Right lung (tissue), 10 donors: ENCODE results near the gene BICRA. TPM values are rescaled to one million over a fixed set of nuclear protein-coding genes. Genes with fewer than 3 reads are reported as not detected.
"Not testable (repeated sequence)": the region's sequence is repeated elsewhere in the genome, so short reads cannot be mapped to it uniquely, and the experiment has no call there.

ENCODE experiments used
- DNase-seq, 2 donors: peaks; one replicate each; pipeline ENCODE4 v3.0.0-alpha.2; 2013
- long read RNA-seq, 8 donors: transcript quantifications; one replicate each; lab custom pipeline, GENCODE V29; 2026
- polyA plus RNA-seq, 5 donors: library from polyadenylated mRNA; unstranded; fragments of 120-200 nt; gene quantifications; one replicate each; pipeline versions ENCODE4 v1.2.1 to v1.2.3, GENCODE V29; 2013; ENCODE audit warnings: inconsistent platforms in 1 of 5, low replicate concordance in 1 of 5; ENCODE audit not compliant: insufficient read length in 5 of 5, insufficient read depth in 1 of 5

BICRA gene
- polyA plus RNA-seq, result 10 to 100 TPM; 11.7 to 17.2 (median 15.6) TPM
- long read RNA-seq, donor 1, transcript BICRA-202 (6 exons, 532 nt), result minor isoform, 9 of 22 reads
- long read RNA-seq, donor 1, transcript BICRA-203 (1 exons, 3,312 nt), result major isoform, 13 of 22 reads
- long read RNA-seq, donor 1, partial matches to known transcripts, result 0 of 22 reads
- long read RNA-seq, donor 1, other reads (novel, unspliced or antisense), result 0 of 22 reads
- long read RNA-seq, donor 2, transcript BICRA-203 (1 exons, 3,312 nt), result major isoform, 9 of 12 reads
- long read RNA-seq, donor 2, partial matches to known transcripts, result 0 of 12 reads
- long read RNA-seq, donor 2, other reads (novel, unspliced or antisense), result 0 of 12 reads
- long read RNA-seq, donor 3, transcript BICRA-203 (1 exons, 3,312 nt), result major isoform, 20 of 22 reads
- long read RNA-seq, donor 3, partial matches to known transcripts, result 0 of 22 reads
- long read RNA-seq, donor 3, other reads (novel, unspliced or antisense), result 0 of 22 reads
- long read RNA-seq, donor 4, transcript BICRA-203 (1 exons, 3,312 nt), result major isoform, 17 of 18 reads
- long read RNA-seq, donor 4, partial matches to known transcripts, result 0 of 18 reads
- long read RNA-seq, donor 4, other reads (novel, unspliced or antisense), result 0 of 18 reads
- long read RNA-seq, donor 5, transcript BICRA-203 (1 exons, 3,312 nt), result major isoform, 9 of 12 reads
- long read RNA-seq, donor 5, partial matches to known transcripts, result 0 of 12 reads
- long read RNA-seq, donor 5, other reads (novel, unspliced or antisense), result 0 of 12 reads
- long read RNA-seq, donor 6, transcript BICRA-203 (1 exons, 3,312 nt), result major isoform, 20 of 23 reads
- long read RNA-seq, donor 6, partial matches to known transcripts, result 0 of 23 reads
- long read RNA-seq, donor 6, other reads (novel, unspliced or antisense), result 0 of 23 reads
- long read RNA-seq, donor 7, transcript BICRA-203 (1 exons, 3,312 nt), result major isoform, 12 of 16 reads
- long read RNA-seq, donor 7, partial matches to known transcripts, result 0 of 16 reads
- long read RNA-seq, donor 7, other reads (novel, unspliced or antisense), result 0 of 16 reads
- long read RNA-seq, donor 8, transcript BICRA-203 (1 exons, 3,312 nt), result major isoform, 9 of 10 reads
- long read RNA-seq, donor 8, partial matches to known transcripts, result 0 of 10 reads
- long read RNA-seq, donor 8, other reads (novel, unspliced or antisense), result 0 of 10 reads

GRCh38 chr19:47608969-47609905 lies at the start of gene BICRA:
Gene BICRA, plus strand, starts transcription at chr19:47609134. Its CDS starts 64,441 bp downstream, at chr19:47673575.
- DNase-seq, result peak; percentile 80 to 85

DNA sequence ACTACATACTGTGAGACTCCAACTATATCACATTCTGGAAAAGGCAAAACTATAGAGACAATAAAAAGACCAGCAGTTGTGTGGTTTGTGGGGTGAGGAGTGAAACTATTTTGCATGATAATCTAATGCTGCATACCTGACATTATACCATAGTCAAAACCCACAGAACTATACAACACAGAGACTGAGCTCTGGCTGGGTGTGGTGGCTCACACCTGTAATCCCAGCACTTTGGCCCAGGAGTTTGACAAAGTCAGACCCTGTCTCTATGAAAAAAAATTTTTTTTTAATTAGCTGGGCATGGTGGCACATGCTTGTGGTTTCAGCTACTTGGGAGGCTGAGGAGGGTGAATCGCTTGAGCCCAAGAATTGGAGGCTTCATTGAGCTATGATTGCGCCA lies 47.9 kb upstream of the BICRA start:
- DNase-seq, result no peak

DNA sequence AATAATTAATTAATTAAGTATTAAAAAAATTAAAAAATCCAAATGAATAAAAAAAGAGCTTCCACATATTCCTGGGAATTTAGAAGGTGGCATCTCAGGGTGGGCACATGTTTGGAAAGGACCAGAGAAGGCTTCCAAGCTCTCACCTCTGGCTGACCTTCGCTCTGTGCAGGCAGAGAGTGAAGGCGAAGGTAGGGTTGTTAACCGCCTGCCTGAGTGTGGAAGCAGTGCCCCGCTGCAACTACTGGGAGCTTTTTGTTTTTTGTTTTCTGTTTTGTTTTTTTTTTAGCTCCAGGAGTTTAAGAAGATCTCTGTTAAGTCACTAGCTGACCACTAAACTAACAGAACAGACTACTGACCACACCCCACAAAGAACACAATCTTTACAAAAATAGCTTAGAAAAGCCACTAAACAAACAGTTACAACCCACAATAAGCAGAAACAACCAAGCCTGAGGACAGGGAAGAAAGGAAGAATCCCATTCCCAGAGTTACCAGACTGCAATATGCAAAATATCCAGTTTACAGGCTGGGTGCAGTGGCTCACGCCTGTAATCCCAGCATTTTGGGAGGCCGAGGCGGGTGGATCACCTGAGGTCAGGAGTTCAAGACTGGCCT lies 47.4 kb upstream of the BICRA start:
- DNase-seq, result no peak

DNA sequence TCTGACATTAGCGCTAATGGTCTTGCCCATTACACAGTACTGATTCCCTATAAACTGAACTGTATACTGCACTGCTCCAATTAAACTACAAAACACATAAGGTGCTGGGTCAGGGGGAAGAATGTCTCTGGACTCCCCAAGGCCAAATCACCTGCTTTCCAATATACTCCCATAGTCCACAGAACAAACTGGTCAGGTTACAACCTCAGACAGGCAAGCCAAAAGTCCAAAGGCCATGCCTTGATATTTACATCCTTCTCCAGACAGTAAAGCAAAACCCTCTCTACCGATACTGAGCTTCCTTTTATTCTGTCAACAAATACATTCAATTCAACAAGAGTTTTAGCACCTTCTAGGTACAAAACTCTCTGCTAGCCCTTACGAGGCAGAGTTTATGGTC lies 44.9 kb upstream of the BICRA start:
- DNase-seq, result no peak

DNA sequence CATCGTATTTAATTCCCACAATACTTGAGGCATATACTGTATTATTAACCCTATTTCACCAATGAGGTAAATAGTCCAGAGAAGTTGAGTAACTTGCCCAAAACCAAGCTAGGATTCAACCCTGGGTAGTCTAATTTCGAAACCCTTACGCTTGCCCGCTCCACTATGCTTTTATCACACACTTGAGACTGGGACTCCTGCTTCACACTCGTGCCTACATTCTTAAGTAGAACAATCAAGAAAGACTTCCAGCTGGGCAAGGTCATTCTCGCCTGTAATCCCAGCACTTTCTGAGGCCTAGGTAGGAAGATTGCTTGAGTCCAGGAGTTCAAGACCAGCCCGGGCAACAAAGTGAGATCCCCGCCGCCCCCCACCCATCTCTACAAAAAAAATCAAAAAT lies 39.6 kb upstream of the BICRA start:
- DNase-seq, result no peak

DNA sequence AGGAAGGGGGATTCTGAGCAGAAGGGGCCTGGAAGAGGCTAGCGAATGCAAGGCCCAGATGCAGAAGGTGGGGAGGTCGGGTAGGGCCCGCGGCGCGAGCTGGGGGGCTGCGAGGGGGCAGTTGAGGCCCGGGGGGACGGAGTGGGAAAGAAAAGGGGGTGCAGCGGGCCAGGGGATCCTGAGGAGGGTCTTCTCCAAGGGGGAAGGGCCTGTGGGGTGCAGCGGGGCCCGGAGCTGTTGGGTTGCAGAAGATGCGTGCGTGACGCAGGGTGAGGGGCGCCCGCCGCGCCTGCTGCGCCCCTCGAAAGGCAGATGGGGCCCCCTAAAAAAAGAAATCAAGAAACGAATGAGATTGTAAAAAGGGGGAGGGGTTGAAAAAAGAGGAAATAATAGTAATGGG lies 36.3 kb upstream of the BICRA start:
- DNase-seq, result no peak

DNA sequence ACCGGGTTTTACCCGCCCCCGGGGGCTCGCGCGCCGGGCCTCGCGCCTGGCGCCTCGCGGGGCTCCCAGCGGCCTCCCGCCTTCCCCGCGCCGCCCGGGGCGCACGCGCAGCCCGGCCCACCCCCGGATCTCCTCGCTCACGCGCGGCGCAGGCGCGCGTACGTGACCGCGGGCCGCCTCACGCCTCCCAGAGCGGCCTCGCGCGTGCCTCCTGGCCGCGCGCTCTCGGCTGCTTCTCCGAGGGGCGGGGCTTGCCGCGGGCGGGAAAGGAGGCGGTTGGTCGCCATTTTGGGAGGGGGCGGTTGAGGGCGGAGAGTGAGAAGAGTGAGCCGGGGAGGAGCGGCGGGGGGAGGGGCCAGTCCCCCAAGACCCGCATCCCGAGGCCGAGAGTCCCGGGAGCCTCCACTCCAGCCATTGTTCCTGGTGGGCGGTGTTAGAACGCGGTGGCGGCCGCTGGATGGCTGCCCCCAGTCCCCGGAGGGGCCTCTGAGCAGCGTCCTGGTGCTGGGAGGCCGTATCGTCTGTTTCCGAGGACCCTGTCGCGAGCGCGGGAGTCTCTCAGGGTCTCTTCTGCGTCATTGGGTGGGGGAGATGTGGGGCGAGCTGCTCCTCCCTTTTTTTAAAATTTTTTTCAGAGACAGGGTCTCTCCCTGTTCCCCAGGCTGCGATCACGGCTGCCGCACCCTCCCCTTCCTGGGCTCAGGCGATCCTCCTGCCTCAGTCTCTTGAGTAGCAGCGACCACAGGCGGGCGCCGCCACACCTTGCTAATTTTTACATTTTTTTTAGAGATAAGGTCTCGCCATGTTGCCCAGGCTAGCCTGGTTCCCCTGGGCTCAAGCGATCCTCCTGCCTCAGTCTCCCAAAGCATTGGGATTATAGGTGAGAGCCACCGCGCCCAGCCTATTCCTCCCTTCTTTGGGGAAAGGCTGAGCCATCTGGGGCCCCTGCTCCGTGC lies 35.6 kb upstream of the BICRA start, which contains the start of gene ZNF541:
TSS of gene ZNF541 (minus strand) at position 78 of the 956 bp plus-strand sequence. CDS start 17,292 bp downstream, outside the sequence.
- DNase-seq, result peak; percentile 14 to 24

DNA sequence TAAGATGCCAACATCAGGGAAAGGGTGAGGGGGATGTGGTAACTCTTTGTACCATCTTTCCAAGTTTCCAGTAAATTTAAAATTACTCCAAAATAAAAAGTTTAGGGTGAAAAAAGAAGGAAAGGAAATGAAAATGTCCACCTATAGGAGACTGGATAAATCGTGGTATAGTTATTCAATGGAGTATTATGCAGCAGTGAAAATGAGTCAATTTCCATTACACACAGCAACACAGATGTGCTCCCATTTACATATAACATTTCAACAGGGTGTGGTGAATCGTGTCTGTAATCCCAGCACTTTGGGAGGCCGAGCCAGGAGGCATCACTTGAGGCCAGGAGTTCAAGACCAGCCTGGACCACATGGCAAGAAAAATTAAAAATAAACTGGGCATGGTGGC lies 28.5 kb upstream of the BICRA start:
- DNase-seq, result no peak

GRCh38 chr19:47581605-47582319 lies 27.2 kb upstream of the BICRA start:
- DNase-seq, result peak; percentile 58 to 61

- no peak for DNase-seq
These were observed 26.5 kb upstream of the BICRA start for GRCh38 chr19:47582320-47582909.

DNA sequence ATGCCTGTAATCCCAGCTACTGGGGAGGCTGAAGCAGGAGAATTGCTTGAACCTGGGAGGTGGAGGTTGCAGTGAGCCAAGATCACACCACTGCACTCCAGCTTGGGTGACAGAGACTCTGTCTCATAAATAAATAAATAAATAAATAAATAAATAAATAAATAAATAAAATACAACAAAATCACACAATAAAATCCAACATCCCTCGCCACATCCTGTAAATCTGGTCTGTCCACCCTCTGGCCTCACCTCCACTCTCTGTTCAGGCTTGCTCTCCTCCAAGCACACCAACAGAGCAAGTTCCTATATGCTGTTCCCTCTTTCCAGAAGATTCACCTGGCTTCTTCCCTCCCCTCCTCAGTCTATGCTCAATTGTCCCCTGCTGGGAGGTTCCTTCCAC lies 25.8 kb upstream of the BICRA start:
- not testable (repeated sequence) for DNase-seq

- DNase-seq, result no peak
These were observed 21.6 kb upstream of the BICRA start for GRCh38 chr19:47587295-47587694.

DNA sequence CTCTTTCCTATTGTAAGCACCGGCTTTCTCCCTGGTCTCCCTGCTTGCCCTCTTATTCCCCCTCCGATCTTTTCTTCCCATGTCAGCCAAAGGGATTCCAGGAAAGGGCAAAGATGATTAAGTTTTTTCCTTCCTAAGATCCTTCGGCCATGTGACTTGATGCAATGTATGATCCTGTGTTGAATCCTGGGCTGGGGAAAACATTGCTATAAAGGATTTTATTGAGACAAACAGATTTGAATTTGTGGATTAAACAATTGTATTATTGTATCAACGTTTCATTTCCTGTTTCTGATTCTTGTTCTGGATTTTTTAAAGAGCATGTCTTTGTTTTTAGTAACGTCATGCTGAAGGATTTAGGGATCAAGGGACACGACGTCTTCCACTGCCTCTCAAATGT lies 19.1 kb upstream of the BICRA start:
- no peak for DNase-seq

DNA sequence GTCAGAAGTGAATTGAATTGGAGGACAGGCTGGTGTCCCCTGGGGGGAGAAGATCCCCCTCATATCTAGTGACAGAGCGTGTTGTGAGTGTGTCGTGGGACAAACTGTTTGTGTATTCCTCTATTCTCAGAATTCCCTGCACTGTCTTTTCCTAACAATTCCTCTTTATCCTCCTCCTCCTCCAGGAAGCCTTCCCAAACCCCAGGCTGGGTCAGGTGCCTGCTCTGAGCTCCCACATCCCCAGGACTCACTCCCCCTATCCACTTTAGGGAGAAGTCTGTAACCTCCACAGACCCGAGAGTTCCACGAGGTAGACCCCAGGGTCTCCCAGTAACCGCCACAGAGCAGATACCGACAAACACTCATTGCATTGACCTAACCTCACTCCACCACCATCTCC lies 15.1 kb upstream of the BICRA start:
- no peak for DNase-seq

DNA sequence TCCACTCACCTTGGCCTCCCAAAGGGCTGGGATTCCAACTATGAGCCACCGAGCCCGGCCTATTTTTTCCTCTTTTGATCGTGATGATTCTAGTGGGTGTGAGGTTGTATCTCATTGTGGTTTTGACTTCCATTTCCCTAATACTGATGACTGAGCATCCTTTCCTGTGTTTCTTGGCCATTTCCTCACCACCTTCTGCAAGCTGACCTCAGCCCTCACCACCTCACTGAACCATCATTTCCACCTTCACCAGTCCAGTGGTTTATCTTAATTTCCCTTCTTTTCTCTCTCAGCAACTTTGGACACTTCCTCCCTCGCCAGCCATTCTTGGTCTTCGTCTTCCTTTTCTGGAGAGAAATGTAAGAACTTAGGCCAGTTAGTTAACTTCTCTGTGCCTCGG lies 13.0 kb upstream of the BICRA start:
- no peak for DNase-seq

DNA sequence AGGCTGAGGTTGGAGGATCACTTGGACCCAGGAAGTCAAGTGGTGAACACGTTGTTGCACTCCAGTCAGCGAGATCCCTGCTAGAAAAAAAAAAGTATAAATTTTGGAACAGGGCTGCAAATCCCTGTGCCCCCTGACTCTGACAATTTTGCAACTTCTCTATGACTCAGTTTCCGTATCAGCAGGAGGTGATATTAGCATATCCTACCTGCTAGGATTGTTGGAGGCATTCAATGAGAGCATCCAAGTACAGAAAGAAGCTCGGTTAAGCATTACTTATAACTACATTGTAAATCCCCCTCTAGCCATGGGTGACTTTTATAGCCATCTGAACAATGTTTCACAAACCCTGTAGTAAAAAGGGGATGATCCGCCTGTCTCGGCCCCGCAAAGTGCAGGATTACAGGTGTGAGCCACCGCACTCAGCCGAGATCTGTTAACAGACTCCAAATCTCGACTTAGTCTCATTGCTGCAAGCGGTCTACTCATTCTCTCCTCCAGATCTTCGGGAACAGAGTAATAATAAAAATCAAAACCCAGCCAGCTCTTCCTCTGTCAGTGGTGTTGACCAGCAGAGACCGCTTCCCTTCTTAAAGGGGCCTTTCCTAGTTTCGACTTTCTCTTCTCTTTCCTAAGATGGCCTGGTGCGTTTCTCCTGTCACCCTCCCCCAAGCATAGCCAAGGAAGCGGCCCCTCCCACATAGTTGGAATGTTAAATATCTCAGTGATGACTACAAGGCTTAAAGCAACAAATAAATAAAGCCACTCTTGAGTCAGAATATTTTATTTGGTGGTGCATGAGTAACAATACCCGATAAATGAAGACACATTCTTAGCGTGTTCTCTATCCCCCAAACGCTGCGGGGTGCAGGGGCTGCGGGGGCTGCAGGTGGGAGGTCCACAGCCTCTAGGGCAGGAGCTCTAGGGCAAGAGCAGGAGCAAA lies 10.3 kb upstream of the BICRA start:
- peak in 1 of 2 donors; percentile 36 for DNase-seq
